GM21360 (cell line): ENCODE measurements around the gene SLC49A3.

Experiments used
- ATAC-seq: cut with Tn5 transposase; IDR thresholded peaks from one replicate; pipeline ENCODE4 v1.9.1; 2021; ENCODE audit warnings: mild to moderate bottlenecking, moderate library complexity; ENCODE audit not compliant: unreplicated experiment

The SLC49A3 gene

GRCh38 chr4:634599-634985 is 54.4 kb downstream of the SLC49A3 start:
- ATAC-seq: no peak

DNA sequence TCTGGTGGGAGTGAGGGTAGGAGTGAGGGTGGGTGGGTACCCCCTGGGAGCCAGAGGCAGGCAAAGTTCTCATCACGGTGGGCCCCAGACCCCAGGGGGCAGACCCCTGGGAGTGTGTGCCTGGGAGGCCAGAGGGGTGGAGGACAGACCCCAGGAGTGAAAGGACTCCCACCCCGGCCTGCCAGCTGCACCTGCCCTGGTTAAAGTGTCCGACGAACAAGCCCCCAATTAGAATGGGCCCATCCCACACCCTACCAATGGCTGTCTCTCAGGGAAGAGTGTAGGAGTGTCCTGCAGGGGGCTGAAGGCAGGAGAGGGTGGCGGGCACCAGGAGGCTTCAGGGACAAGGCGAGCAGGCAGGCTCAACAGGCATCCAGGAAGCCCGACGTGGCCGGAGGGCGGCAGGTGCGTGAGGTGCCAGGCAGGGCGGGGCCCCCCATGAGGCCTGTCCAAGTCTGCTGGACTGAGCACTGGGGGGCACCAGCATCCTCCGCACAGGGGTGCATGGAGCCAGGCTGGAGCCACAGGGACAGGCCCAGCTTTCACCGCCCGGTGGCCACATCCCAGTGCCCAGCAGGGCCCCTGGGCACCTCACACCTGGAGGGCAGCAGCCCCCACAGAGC is 54.9 kb downstream of the SLC49A3 start:
- ATAC-seq: no peak

DNA sequence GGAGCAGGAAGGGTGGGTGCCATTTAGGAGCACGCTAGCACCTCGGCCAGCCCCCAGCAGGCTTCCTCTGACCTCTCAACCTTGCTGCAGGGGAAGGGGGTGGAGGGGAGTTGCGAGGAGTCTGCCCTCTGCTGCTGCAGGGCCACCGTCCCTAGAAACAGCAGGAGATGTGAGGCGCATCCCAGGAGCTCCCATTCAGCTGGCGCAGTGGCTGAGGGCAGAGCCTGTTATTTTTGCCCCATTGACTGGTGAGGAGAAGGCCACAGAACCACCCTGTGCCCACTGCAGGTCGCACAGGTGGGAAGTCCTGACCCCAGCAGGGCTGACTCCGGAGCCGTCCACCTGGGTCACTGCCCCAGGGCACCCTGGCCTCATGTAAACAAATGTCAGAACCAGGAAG is 55.5 kb downstream of the SLC49A3 start:
- ATAC-seq: no peak

DNA sequence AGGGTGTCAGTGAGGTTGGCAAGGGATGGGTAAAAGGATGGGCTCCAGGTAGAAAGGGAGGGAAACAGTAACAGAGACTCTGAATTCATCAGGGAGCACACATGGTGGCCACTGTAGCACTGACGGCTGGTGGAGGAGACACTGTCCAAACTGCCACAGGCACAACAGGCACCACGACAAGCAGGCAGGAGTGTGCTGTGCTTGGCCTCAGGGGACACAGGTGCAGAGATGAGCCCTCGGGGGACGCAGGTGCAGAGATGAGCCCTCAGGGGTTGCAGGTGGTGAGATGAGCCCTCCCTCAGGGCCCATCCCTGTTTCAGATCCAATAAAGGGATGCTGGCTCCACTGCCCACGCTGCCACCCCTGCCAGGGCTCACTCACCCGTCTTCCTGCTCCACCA is 56.0 kb downstream of the SLC49A3 start:
- no peak for ATAC-seq

DNA sequence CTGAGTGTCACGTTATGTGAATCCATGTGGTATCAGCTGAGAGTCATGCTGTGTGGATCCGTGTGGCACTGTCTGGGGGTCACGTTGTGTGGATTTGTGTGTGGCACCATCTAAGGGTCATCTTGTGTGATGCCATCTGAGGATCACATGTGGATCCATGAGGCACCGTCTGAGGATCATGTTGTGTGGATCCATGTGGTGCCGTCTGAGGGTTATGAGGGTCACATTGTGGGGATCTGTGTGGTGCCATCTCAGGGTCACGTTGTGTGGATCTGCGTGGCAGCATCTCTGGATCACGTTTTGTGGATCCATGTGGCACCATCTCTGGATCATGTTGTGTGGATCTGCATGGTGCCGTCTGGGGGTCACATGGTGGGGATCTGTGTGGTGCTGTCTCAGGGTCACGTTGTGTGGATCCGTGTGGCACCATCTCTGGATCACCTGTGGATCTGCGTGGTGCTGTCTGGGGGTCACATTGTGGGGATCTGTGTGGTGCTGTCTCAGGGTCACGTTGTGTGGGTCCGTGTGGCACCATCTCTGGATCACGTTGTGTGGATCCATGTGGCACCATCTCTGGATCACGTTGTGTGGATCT is 56.7 kb downstream of the SLC49A3 start:
- ATAC-seq: no peak
